NCI-H1105 (cell line): ENCODE results near the gene PLPPR2.
"Not testable (repeated sequence)": the region's sequence is repeated elsewhere in the genome, so short reads cannot be mapped to it uniquely, and the experiment has no call there.

Experiments
- DNase-seq: peaks from one replicate; lab custom pipeline; 2025; lab: John Stamatoyannopoulos, UW

The PLPPR2 gene

DNA sequence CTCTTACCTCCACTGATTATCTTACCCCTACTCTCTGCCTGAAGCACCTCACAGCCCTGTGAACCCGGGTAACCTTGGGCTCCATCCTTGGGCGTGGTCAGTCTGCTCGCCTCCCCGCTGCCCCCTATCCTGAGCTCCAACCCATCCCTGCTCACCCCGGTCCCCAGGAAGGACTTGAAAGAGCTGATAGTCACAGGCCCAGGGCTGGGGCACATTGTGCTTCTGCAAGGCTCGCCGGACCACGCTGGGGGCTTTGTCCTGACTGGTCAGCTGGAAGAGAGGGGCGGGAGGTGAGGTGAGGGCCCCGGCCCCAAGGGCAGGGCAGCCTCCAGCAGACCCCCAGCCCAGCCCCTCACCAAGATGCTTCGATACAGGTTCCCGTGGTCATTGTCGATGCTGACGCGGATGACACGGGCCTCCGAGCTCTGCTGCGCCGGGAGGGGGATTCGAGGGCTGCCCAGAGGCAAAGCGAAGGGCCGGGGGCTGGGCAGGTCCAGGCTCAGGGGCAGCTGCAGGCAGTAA lies 41.9 kb downstream of the PLPPR2 start:
- no peak for DNase-seq

- DNase-seq = no peak
Measured at GRCh38 chr19:11399667-11400066, 44.4 kb downstream of the PLPPR2 start.

GRCh38 chr19:11400798-11401197 lies 45.6 kb downstream of the PLPPR2 start:
- no peak for DNase-seq

DNA sequence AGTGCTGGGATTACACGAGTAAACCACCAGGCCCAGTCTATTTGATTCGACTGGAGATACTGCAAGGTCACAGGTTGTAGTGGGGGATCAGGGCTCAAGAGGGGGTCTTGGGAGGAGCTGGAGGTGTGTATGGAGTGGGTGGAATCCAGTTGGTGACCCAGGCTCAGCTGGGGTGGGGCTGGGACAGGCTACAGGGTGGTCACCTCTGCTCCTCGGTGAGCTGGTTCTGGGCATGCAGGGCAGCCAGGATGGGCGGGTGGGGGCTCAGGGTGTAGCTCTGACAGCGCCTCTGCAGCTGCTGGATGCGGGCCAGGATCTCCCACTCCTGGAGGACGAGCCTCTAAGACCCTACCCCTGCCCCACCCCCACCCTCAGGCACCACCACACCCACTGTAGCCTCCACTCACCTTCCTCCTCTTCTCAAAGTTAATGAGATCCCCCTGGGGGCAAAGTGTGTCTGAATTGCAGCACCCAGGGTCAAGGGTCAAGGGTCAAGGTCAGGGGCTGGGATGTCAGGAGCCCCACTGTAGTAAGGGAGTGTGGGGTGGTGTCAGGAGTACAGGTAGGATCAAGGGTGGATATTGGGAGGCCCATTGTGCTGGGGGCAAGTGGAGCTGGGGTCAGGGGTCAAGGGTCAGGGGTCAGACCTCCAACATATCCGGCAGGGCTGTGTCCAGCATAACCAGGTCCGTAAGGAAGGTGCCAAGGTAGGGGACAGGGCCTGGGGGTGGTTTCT lies 46.7 kb downstream of the PLPPR2 start:
- DNase-seq = no peak

GRCh38 chr19:11404588-11405222 lies 49.5 kb downstream of the PLPPR2 start:
- no peak for DNase-seq

GRCh38 chr19:11405846-11406643 lies 50.8 kb downstream of the PLPPR2 start:
- no peak for DNase-seq

DNA sequence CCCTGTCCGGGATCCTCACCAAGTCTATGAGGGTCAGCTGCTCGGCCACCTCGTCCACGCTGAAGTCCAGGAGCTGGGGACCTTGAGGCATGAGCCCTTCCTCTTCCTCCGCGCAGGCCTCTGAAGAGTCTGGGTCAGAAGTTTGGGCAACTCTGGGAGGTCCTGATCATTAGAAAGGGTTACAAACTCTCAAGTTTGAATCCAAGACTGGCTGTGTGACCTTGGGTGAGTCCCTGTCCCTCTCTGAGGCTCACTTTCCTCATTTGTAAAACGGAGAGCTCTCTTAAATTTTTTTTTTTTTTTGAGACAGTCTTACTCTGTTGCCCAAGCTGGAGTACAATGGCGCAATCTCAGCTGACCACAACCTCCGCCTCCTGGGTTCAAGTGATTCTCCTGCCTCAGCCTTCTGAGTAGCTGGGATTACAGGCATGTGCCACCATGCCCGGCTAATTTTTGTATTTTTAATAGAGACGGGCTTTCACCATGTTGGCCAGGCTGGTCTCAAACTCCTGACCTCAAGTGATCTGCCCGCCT lies 51.5 kb downstream of the PLPPR2 start:
- not testable (repeated sequence) for DNase-seq

GRCh38 chr19:11408591-11408990 lies 53.4 kb downstream of the PLPPR2 start:
- DNase-seq = no peak

DNA sequence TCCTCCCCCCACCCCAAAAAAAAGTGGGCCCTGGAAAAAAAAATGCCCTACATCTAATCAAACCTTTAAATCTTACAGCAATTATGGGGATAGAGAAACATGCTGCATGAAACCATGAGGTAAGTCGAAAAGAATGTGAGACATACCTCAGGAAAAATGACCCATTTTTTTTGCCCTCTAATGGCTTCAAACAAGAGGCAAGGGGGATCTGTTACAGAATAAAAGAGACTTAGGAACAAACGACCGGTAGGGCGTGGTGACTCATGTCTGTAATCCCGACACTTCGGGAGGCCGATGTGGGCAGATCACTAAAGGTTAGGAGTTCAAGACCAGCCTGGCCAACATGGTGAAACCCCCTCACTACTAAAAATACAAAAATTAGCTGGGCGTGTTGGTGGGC lies 55.5 kb downstream of the PLPPR2 start:
- DNase-seq = no peak

DNA sequence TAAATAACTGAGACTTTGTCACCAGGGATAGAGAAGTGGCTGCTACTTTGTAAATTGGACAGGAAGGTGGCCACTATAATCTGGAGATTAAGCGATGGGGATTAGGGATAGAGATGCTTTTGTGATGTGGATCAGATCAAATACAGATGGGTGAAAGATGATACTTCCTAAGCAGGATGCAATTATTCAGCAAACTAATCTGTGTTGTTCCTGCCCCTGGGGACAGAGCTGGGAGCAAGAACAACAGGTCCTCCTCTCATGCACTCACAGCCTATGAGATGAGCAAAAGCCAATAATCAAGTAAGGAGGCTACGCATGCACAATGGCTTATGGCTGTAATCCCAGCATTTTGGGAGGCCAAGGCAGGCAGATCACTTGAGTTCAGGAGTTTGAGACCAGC lies 59.3 kb downstream of the PLPPR2 start:
- DNase-seq = no peak
